Astrocyte (in vitro differentiated cells and primary cell): ENCODE data around the gene DENND4B. TPM values are rescaled to one million over a fixed set of nuclear protein-coding genes. Genes with fewer than 3 reads are reported as not detected.

Experiments used
- DNase-seq: peaks from one replicate; pipeline ENCODE4 v3.0.0-alpha.2; 2010; ENCODE audit warnings: low read depth
- FAIRE-seq: peaks from 2 replicates; lab custom pipeline; 2011; peaks lifted over from hg19 to GRCh38; lab: Jason Lieb, UNC
- H2AFZ ChIP-seq: 2 replicates; pipeline ENCODE4 v1.6.0; 2012; ENCODE audit warnings: low read depth, low read length, inconsistent platforms
- H3K27ac ChIP-seq: 2 replicates; pipeline ENCODE4 v1.5.1; 2011; ENCODE audit warnings: low read depth, low read length, inconsistent platforms
- H3K27me3 ChIP-seq: 2 replicates; pipeline ENCODE4 v1.6.0; 2011; ENCODE audit warnings: low read length, inconsistent platforms; ENCODE audit not compliant: insufficient read depth
- H3K36me3 ChIP-seq: 2 replicates; pipeline ENCODE4 v1.5.1; 2011; ENCODE audit warnings: low read length, inconsistent platforms; ENCODE audit not compliant: insufficient read depth
- H3K4me1 ChIP-seq: 2 replicates; pipeline ENCODE4 v1.5.1; 2011; ENCODE audit warnings: low read length, inconsistent platforms; ENCODE audit not compliant: insufficient read depth
- H3K4me2 ChIP-seq: 2 replicates; pipeline ENCODE4 v1.6.0; 2012; ENCODE audit warnings: low read length, inconsistent platforms
- H3K4me3 ChIP-seq: 2 replicates; pipeline ENCODE4 v1.5.1; 2011; ENCODE audit warnings: low read depth, mild to moderate bottlenecking, low read length, inconsistent platforms; ENCODE audit not compliant: insufficient read depth
- H3K79me2 ChIP-seq: 2 replicates; pipeline ENCODE4 v1.6.0; 2012; ENCODE audit warnings: mild to moderate bottlenecking, low read length, inconsistent platforms; ENCODE audit not compliant: insufficient read depth
- H3K9ac ChIP-seq: 2 replicates; pipeline ENCODE4 v1.6.0; 2012; ENCODE audit warnings: mild to moderate bottlenecking, low read length, inconsistent platforms
- H3K9me3 ChIP-seq: 2 replicates; pipeline ENCODE4 v1.5.1; 2012; ENCODE audit warnings: low read depth, mild to moderate bottlenecking, low read length, inconsistent platforms; ENCODE audit not compliant: insufficient read depth
- H4K20me1 ChIP-seq: 2 replicates; pipeline ENCODE4 v1.6.0; 2012; ENCODE audit warnings: low read length, inconsistent platforms; ENCODE audit not compliant: insufficient read depth
- H3K27ac Mint-ChIP-seq: one replicate; pipeline ENCODE4 v1.8.0; 2021; ENCODE audit warnings: mild to moderate bottlenecking, mixed read lengths; ENCODE audit not compliant: unreplicated experiment
- H3K27me3 Mint-ChIP-seq: one replicate; pipeline ENCODE4 v1.8.0; 2021; ENCODE audit warnings: low read depth, mixed read lengths; ENCODE audit not compliant: unreplicated experiment
- H3K36me3 Mint-ChIP-seq: one replicate; pipeline ENCODE4 v1.8.0; 2021; ENCODE audit warnings: low read depth, mixed read lengths; ENCODE audit not compliant: unreplicated experiment
- H3K4me1 Mint-ChIP-seq: one replicate; pipeline ENCODE4 v1.8.0; 2021; ENCODE audit warnings: low read depth, mixed read lengths; ENCODE audit not compliant: unreplicated experiment
- H3K4me3 Mint-ChIP-seq: one replicate; pipeline ENCODE4 v1.8.0; 2021; ENCODE audit warnings: mild to moderate bottlenecking, moderate library complexity, mixed read lengths; ENCODE audit not compliant: unreplicated experiment
- H3K9me3 Mint-ChIP-seq: one replicate; pipeline ENCODE4 v1.8.0; 2021; ENCODE audit warnings: mild to moderate bottlenecking, mixed read lengths; ENCODE audit not compliant: unreplicated experiment
- CTCF ChIP-seq: IDR thresholded peaks from 2 replicates; pipeline ENCODE4 v1.5.1; 2011; ENCODE audit warnings: low read depth, mild to moderate bottlenecking, inconsistent platforms, low read length, moderate library complexity; ENCODE audit not compliant: insufficient read depth
- EZH2 ChIP-seq: IDR thresholded peaks from 2 replicates; pipeline ENCODE4 v1.6.1; 2012; ENCODE audit warnings: mild to moderate bottlenecking, low read length, inconsistent platforms; ENCODE audit not compliant: insufficient read depth
- total RNA-seq: library from RNA; stranded (reverse); gene quantifications from 2 replicates; pipeline ENCODE4 v1.2.1, GENCODE V29; 2021

DENND4B gene
- total RNA-seq, 1 donor from 2014 or later = 31.3 TPM

GRCh38 chr1:153985941-153986761 lies 39.6 kb upstream of the DENND4B start, which contains the start of gene RAB13:
RAB13 (minus strand) TSS chr1:153986339; CDS start chr1:153986236, 103 bp downstream.
- peaks cover 17% of the 10 kb centered on the region for H3K4me1 ChIP-seq
- no peaks in the 10 kb centered on the region for H3K27me3 ChIP-seq
- peak within 1 kb of the TSS; percentile 99 for H3K9ac ChIP-seq
- H3K27ac ChIP-seq = peak within 1 kb of the TSS; percentile 88
- H3K79me2 ChIP-seq = peaks cover 36% of the 10 kb centered on the region
- H2AFZ ChIP-seq = peak within 1 kb of the TSS; percentile 83
- H4K20me1 ChIP-seq = peaks cover 8% of the 10 kb centered on the region
- peaks cover 11% of the 10 kb centered on the region for H3K36me3 ChIP-seq
- peak within 1 kb of the TSS; percentile 92 for H3K27ac Mint-ChIP-seq
- FAIRE-seq (no peak), DNase-seq (peak; percentile 63)
- H3K4me3 Mint-ChIP-seq = peak within 1 kb of the TSS; percentile 99
- no peaks in the 10 kb centered on the region for H3K9me3 Mint-ChIP-seq
- H3K4me3 ChIP-seq = peak within 1 kb of the TSS; percentile 100
- H3K9me3 ChIP-seq = no peaks in the 10 kb centered on the region
- H3K4me2 ChIP-seq = peak within 1 kb of the TSS; percentile 100
- peaks cover 11% of the 10 kb centered on the region for H3K4me1 Mint-ChIP-seq
- no peaks in the 10 kb centered on the region for H3K27me3 Mint-ChIP-seq
- peaks cover 10% of the 10 kb centered on the region for H3K36me3 Mint-ChIP-seq
- no peak for TF ChIP-seq EZH2
- TF ChIP-seq CTCF = no peak

- H3K27ac Mint-ChIP-seq = peak overlapping the region; percentile 92
- Histone ChIP-seq H3K4me2 (peak overlapping the region; percentile 100), H3K36me3 (peaks cover 13% of the 10 kb centered on the region), H3K27ac (peak overlapping the region; percentile 88), H3K4me3 (peak overlapping the region; percentile 100), H2AFZ (peak overlapping the region; percentile 83), H3K27me3 (no peaks in the 10 kb centered on the region), H4K20me1 (peaks cover 8% of the 10 kb centered on the region), H3K9ac (peak overlapping the region; percentile 99), H3K79me2 (peaks cover 28% of the 10 kb centered on the region), H3K4me1 (peaks cover 17% of the 10 kb centered on the region), H3K9me3 (no peaks in the 10 kb centered on the region)
- TF ChIP-seq CTCF = no peak
- no peak for TF ChIP-seq EZH2
- H3K4me1 Mint-ChIP-seq = peaks cover 11% of the 10 kb centered on the region
- FAIRE-seq (no peak), DNase-seq (peak; percentile 50)
- peak overlapping the region; percentile 99 for H3K4me3 Mint-ChIP-seq
- peaks cover 10% of the 10 kb centered on the region for H3K36me3 Mint-ChIP-seq
- H3K27me3 Mint-ChIP-seq = no peaks in the 10 kb centered on the region
- no peaks in the 10 kb centered on the region for H3K9me3 Mint-ChIP-seq
These were observed 38.9 kb upstream of the DENND4B start for GRCh38 chr1:153985341-153985912.
